Cardiac fibroblast (primary cell): ENCODE results near the gene LRRC3C.

Experiments used
- DNase-seq, 2 donors: peaks; one replicate each; pipeline versions ENCODE4 v3.0.0 to v3.0.0-alpha.2; 2010; ENCODE audit warnings: low read depth in 2 of 2
- H3K4me3 ChIP-seq, 2 donors: replicated peaks in 1 of 2; 1 replicate in 1 of 2; 2 replicates in 1 of 2; pipeline ENCODE4 v1.5.1; 2011; ENCODE audit warnings: low read depth in 2 of 2, low read length in 2 of 2, mild to moderate bottlenecking in 2 of 2, moderate library complexity in 1 of 2
- TF ChIP-seq, protein P1 (sequence below): IDR thresholded peaks from one replicate; pipeline ENCODE4 v1.5.1; 2011; ENCODE audit warnings: low read depth, mild to moderate bottlenecking, low read length, inconsistent platforms

The LRRC3C gene

DNA sequence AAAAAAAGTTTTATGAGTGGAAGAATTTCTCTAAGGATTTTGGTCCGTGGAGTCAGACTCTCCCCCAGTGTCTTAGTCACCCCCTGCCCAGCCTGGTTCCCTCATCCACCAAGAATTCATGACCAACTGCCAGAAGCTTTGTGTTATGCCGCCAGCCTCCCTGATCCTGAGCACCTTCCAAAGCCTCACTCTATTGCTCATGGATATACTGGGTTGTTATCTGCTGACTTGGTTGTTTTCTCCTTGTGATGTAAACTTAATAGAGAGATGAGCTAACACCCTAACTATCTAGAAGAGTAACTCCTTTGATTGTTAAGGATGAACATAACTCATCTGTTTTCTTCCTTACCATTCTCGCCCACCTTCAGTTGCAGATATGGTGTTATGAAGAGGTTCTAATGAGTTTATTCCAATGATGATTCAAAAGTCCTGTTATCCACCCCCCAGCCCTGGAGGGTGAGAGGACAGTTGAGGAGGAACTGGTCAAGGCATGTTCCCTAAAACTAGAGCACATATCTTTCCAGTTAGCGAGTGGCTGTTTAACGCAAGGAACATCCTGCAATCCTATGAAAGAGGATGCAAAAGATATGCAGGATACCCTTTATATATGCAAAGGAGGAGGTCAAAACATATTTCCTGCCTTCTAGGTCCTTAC is 51.6 kb downstream of the LRRC3C start:
- peak overlapping the region in 1 of 2 donors; percentile 3 for H3K4me3 ChIP-seq
- DNase-seq = peak; percentile 56 to 92
- TF ChIP-seq, protein P1, sequence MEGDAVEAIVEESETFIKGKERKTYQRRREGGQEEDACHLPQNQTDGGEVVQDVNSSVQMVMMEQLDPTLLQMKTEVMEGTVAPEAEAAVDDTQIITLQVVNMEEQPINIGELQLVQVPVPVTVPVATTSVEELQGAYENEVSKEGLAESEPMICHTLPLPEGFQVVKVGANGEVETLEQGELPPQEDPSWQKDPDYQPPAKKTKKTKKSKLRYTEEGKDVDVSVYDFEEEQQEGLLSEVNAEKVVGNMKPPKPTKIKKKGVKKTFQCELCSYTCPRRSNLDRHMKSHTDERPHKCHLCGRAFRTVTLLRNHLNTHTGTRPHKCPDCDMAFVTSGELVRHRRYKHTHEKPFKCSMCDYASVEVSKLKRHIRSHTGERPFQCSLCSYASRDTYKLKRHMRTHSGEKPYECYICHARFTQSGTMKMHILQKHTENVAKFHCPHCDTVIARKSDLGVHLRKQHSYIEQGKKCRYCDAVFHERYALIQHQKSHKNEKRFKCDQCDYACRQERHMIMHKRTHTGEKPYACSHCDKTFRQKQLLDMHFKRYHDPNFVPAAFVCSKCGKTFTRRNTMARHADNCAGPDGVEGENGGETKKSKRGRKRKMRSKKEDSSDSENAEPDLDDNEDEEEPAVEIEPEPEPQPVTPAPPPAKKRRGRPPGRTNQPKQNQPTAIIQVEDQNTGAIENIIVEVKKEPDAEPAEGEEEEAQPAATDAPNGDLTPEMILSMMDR = no peak

DNA sequence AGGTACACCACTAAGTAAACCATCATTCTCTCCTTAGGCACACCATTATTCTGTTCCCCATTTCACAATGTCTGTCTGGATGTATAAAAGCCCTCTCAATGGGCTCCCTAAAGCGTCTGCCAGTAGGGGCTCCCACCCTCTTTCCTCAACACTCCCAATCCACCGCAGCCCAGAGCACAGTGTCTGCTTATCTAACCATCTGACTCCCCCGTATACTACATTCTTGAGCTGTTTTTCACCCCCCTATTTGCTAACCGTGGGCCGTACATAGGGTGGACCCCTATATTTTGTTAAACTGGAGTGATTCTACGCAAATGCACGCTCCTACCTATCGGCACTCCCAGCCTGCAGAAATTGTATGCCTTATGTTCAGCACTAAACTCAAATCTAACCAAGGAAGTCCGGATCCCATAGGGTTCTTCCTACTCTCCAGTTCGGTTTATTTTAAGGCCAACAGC is 52.4 kb downstream of the LRRC3C start:
- peak overlapping the region; percentile 48 to 58 for H3K4me3 ChIP-seq
- TF ChIP-seq, protein P1 = no peak
- peak in 1 of 2 donors; percentile 26 for DNase-seq

DNA sequence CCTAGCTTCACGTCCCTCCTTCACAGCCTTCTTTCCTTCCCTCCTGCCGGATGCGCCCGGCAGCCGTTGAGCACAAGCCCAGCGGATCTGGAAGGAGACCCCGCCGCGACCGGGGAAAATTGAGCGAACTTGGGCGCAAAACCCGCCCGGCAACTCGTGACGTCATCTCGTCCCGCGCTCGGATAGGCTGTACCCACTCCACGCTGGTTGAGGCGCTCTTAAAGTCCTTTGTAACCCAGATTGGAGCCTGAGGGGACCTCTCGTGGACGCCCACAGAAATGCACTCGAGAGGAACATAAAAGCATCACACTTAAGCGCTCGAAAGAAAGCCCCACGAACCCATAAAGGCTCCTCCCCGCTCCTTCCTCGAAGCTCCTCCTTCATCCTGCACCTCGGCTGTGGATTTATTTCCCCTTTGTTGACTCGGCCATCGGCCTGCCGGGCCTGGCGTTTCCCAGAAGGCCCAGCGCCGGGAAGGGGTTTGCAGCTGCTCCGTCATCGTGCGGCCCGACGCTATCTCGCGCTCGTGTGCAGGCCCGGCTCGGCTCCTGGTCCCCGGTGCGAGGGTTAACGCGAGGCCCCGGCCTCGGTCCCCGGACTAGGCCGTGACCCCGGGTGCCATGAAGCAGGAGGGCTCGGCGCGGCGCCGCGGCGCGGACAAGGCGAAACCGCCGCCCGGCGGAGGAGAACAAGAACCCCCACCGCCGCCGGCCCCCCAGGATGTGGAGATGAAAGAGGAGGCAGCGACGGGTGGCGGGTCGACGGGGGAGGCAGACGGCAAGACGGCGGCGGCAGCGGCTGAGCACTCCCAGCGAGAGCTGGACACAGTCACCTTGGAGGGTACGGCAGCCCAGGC is 53.0 kb downstream of the LRRC3C start, which contains the start of gene PSMD3:
Gene PSMD3 (plus strand): TSS at position 457 of the 856 bp plus-strand sequence. CDS start 164 bp downstream, at position 621.
- peak; percentile 100 for DNase-seq
- TF ChIP-seq, protein P1 = peak; percentile 80
- peak within 1 kb of the TSS; percentile 98 to 99 for H3K4me3 ChIP-seq

DNA sequence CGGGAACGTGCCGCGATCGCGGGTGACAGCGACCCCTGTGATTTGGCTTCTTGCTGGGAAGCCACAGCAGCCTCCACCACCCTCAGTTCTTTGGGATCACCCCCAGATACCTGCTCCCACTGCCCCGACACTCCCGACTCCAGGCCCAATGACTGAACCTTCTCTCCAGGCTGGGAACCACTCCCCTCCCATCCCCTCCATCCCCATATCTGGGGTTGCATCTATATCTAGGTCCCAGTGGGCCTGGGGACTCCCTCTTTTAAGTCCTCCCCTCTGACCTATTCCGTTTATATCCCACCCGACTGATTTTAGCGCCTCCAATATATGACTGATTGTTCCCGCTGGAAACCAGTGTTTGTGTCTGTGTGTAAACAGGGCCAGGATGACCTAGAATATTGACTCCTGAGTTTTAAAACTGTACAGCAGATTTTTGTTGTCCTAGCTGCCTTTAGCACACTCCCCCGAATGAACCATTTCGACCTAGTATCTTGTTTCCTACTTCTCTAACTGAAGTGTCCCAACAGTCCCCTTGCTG is 53.7 kb downstream of the LRRC3C start:
- H3K4me3 ChIP-seq = peak overlapping the region; percentile 98 to 99
- TF ChIP-seq, protein P1 = no peak
- DNase-seq = no peak

DNA sequence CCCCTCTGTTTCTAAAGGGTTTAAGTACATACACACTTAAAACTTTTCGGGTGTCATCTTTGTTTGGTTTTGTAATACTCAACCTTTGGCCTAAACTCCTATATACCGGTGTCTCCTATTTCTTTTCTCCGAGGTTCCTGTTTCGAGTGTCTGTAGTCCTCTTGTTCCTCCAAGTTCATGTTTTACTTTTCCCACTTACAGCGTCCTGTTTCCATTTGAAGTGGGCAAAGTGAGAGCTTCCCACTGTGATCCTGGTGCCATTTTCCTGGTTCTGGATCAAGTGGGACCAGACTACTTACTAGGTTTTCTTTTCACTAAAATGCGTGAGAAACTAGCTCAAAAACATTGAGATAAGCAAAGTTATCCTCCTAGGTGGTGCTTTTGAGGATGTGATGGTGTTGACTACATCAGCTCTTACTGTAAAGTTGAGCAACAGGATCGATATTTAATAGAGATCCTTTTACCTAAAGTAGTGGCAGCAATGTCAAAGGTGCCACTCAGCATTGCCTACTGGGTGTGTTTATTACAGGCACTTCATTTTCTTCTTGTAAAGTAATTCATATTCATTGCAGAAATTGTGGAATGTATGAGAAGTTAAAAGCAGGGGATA is 54.3 kb downstream of the LRRC3C start:
- H3K4me3 ChIP-seq = peak overlapping the region; percentile 98 to 99
- DNase-seq = no peak
- TF ChIP-seq, protein P1 = no peak

DNA sequence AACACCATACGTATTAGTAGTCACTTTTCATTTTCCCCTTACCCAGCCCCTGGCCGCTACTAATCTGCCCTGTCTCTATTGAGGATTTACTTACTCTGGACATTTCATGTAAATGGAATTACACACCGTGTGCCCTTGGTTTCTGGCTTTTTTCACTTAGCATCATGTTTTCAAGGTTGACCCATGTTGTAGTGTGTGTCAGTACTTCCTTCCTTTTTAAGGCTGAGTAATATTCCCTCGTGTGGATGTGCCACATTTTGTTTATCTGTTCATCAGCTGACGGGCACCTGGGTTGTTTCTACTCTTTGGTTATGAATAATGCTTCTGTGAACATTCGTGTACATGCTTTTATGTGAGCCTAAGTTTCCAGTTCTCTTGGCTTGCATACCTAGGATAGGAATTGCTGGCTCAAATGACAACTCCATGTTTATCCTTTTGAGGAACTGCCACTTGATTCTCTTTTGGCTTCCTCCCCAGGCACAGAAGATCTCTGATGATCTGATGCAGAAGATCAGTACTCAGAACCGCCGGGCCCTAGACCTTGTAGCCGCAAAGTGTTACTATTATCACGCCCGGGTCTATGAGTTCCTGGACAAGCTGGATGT is 60.8 kb downstream of the LRRC3C start:
- no peak for DNase-seq
- TF ChIP-seq, protein P1 = no peak
- H3K4me3 ChIP-seq = no peak overlapping the region
